Psoas muscle (tissue), 8 donors: ENCODE results near the gene PPP1R2C. TPM values are rescaled to one million over a fixed set of nuclear protein-coding genes. Genes with fewer than 3 reads are reported as not detected.

Experiments used
- ATAC-seq, 4 donors: fragments of 200-7000 bp; cut with Tn5 transposase; one replicate each; pipeline ENCODE4 v1.9.1; 2020; ENCODE audit warnings: moderate library complexity in 3 of 4, mild to moderate bottlenecking in 2 of 4
- DNase-seq, 2 donors: peaks; one replicate each; pipeline ENCODE4 v3.0.0-alpha.2; 2020
- H3K27ac ChIP-seq: fragments of 200-600 bp; one replicate; pipeline ENCODE4 v1.8.0; 2022
- H3K27me3 ChIP-seq, 3 donors: fragments of 200-600 bp in 1 of 3; one replicate each; pipeline versions ENCODE4 v1.6.1 to v1.8.0; 2013 to 2022; ENCODE audit warnings: low read length in 2 of 3, mild to moderate bottlenecking in 2 of 3, moderate library complexity in 1 of 3; ENCODE audit not compliant: insufficient read depth in 3 of 3
- H3K36me3 ChIP-seq, 2 donors: fragments of 200-600 bp in 1 of 2; one replicate each; pipeline versions ENCODE4 v1.6.1 to v1.8.0; 2013 to 2022; ENCODE audit warnings: low read depth in 1 of 2, mild to moderate bottlenecking in 1 of 2, moderate library complexity in 1 of 2; ENCODE audit not compliant: insufficient read depth in 1 of 2
- H3K4me1 ChIP-seq: fragments of 200-600 bp; one replicate; pipeline ENCODE4 v1.8.0; 2022
- H3K4me3 ChIP-seq: fragments of 200-600 bp; one replicate; pipeline ENCODE4 v1.8.0; 2022; ENCODE audit warnings: mild to moderate bottlenecking
- H3K9me3 ChIP-seq: fragments of 200-600 bp; one replicate; pipeline ENCODE4 v1.8.0; 2022
- WGBS, 3 donors: extraction: QIAGEN DNeasy Blood & Tissue Kit; methylation state at CpG; one replicate each; pipeline versions ENCODE4 v1.1.6 to v1.1.7; 2013; 5-methylcytosine and 5-hydroxymethylcytosine counted together
- intact Hi-C, 2 donors: fragments of 100-400 bp; cut with DNase I; formaldehyde crosslinking; loops; one replicate each; pipeline versions ENCODE4 v1.11.0 to v1.14.2; 2022
- polyA plus RNA-seq, 3 donors: library from polyadenylated mRNA; stranded (reverse); fragments of 200-250 nt; gene quantifications; one replicate each; pipeline ENCODE4 v1.2.3, GENCODE V29; 2013
- total RNA-seq, 4 donors: library from RNA; stranded (reverse); fragmentation: NEBNext Ultra II Directional in 2 of 4; extraction: Animal tissue kit (Norgen Biotek cat#: 25700) in 2 of 4; gene quantifications; one replicate each; pipeline versions ENCODE4 v1.2.1 to v1.2.4, GENCODE V29; 2021 to 2023
- TF ChIP-seq, protein P1 (sequence below): fragments of 200-600 bp; IDR thresholded peaks from one replicate; pipeline ENCODE4 v1.8.0; 2022; ENCODE audit warnings: antibody characterized with exemption
- donor health status: healthy with polysubstance abuse.
- donor health status: DM: no; HTN: no; CAD: no; lungs with moderate emphysema.
- donor health status: Bipolar disorder and iron deficiency.
- donor health status: healthy.
- donor health status: DM: yes; HTN: yes; CAD: no.
- donor health status: DM: no; HTN: no; CAD: no.
- donor health status: DM: no; HTN: no; CAD: no.
- donor health status: DM: yes; HTN: yes; CAD: no.

Gene PPP1R2C
- total and polyA plus RNA-seq, 7 donors: not detected

DNA sequence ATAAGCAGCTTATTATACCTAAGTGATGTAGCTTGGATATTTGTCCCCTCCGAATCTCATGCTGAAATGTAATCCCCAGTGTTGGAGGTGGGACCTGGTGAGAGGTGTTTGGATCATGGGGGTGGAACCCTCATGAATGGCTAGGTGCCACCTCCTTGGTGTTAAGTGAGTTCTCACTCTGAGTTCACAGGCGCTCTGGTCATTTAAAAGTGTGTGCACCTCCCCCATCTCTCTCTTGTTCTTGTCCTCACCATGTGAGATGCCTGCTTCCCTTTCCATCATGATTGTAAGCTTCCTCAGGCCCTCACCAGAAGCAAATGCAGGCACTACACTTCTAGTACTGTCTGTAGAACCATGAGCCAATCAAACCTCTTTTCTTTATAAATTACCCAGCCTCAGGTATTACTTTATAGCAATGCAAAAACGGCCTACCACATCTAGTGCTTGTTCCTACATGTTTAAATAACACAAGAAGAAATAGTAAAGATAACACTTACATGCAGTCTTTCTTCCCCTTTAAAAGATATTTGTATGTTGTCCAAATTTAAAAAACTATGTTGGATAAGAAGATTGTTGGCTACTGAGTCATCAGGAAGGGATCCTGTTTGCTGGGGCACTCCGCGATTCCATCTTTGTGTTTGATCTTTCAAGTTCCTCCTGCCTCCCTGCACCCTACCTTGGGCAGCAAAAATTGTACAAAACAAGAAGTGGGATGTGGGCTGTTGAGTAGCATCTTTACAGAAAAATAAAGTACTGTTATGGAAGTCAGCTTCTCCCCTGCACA lies 29.7 kb downstream of the PPP1R2C start:
- Histone ChIP-seq H3K4me1 (no peaks in the 10 kb centered on the region), H3K27ac (no peak overlapping the region), H3K27me3 (peaks cover 0 to 9% (median 0%) of the 10 kb centered on the region in 3 donors), H3K36me3 (no peaks in the 10 kb centered on the region), H3K4me3 (no peak overlapping the region), H3K9me3 (no peaks in the 10 kb centered on the region)
- intact Hi-C loops: no loop called here
- TF ChIP-seq, protein P1, sequence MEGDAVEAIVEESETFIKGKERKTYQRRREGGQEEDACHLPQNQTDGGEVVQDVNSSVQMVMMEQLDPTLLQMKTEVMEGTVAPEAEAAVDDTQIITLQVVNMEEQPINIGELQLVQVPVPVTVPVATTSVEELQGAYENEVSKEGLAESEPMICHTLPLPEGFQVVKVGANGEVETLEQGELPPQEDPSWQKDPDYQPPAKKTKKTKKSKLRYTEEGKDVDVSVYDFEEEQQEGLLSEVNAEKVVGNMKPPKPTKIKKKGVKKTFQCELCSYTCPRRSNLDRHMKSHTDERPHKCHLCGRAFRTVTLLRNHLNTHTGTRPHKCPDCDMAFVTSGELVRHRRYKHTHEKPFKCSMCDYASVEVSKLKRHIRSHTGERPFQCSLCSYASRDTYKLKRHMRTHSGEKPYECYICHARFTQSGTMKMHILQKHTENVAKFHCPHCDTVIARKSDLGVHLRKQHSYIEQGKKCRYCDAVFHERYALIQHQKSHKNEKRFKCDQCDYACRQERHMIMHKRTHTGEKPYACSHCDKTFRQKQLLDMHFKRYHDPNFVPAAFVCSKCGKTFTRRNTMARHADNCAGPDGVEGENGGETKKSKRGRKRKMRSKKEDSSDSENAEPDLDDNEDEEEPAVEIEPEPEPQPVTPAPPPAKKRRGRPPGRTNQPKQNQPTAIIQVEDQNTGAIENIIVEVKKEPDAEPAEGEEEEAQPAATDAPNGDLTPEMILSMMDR: no peak
- 61 to 76% (median 72%) methylated on average over 5 of the region's 5 CpGs for WGBS, 3 donors
- DNase-seq: no peak
- ATAC-seq: no peak

DNA sequence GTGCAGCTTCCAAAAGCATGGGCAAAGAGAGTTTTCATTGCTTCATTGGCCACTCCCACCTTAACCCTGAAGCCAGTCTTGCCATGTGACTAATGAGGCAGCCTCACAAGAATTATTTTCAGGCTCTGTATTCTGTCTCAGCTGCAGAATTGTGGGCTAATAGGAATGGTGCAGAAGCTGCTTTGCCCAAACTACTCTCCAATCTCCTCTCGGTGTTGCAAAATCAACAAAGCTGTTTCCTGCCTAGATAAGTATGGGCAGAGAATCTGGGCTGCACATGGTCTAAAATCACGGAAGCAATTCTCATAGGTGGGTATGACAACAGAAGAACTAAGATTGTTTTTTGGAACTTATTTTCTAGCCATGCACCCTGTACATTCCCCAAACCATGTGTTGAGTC lies 31.4 kb downstream of the PPP1R2C start:
- Histone ChIP-seq H3K36me3 (no peaks in the 10 kb centered on the region), H3K9me3 (no peaks in the 10 kb centered on the region), H3K27me3 (peaks cover 0 to 9% (median 0%) of the 10 kb centered on the region in 3 donors), H3K4me1 (no peaks in the 10 kb centered on the region), H3K4me3 (no peak overlapping the region), H3K27ac (no peak overlapping the region)
- DNase-seq: no peak
- intact Hi-C loops: no loop called here
- TF ChIP-seq, protein P1: no peak
- 34 to 63% (median 49%) methylated on average over 2 of the region's 2 CpGs for WGBS, 3 donors
- no peak for ATAC-seq

DNA sequence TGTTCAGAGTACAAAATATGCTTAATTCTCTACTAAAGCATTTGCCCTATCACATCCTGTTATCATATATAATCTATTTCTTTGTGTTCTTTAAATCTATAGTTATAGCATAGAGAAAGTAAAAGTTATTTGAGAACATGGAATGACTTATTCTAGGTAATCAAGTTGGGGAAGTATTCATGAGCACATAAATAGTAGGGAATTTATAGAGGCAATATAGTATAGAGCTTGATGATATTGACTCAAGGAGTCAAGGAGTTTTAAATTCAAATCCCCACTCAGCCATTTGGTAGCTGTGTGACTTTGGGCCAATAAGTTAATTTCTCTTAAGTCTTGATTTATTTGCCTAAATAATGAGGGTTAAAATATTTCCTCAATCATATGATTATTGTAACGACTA lies 37.5 kb downstream of the PPP1R2C start:
- DNase-seq (no peak), ATAC-seq (no peak)
- WGBS, 3 donors: 74 to 96% (median 90%) methylated on average over 1 of the region's 1 CpG
- Histone ChIP-seq H3K36me3 (no peaks in the 10 kb centered on the region), H3K27ac (no peak overlapping the region), H3K9me3 (no peaks in the 10 kb centered on the region), H3K4me3 (no peak overlapping the region), H3K27me3 (no peaks in the 10 kb centered on the region), H3K4me1 (no peaks in the 10 kb centered on the region)
- intact Hi-C loops: no loop called here
- TF ChIP-seq, protein P1: no peak

DNA sequence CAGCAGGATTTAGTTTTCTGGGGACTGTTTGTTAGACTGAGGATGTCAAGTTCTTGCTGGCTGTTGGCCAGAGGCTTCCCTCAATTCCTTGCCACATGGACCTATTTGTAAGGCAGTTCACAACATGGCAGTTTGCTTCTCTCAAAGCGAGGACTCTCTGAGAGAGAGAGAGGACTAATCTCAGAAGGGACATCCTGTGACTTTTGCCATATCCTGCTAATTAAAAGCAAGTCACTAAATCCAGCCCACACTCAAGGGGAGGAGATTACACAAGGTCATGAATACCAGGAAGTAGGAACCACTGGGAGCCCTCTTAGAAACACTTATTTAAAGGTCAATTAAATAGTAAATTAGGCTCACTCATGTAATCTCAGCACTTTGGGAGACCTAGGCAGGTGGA lies 38.2 kb downstream of the PPP1R2C start:
- Histone ChIP-seq H3K9me3 (no peaks in the 10 kb centered on the region), H3K27ac (no peak overlapping the region), H3K4me1 (no peaks in the 10 kb centered on the region), H3K27me3 (no peaks in the 10 kb centered on the region), H3K36me3 (no peaks in the 10 kb centered on the region), H3K4me3 (no peak overlapping the region)
- intact Hi-C loops: no loop called here
- TF ChIP-seq, protein P1: no peak
- WGBS, 3 donors: 48 to 79% (median 65%) methylated on average over 1 of the region's 1 CpG
- DNase-seq: no peak
- ATAC-seq: no peak

DNA sequence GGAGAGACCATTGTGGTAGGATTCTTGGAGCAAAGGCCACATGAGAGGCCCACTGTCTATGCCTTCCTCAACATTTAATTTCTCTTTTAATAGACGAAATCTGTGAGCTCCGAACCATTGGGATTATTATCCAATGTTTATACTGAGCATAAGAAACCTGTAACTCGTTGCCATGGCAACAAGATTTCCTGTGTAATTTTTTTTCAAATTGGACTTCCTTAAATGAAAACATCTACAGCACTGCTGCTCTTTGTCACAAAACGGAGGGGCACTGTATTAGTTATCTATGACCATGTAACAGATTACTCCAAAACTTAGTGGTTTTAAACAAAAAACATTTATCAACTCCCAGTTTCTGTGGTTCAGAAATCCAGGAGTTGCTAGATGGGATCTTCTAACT lies 38.7 kb downstream of the PPP1R2C start:
- no peak overlapping the region for H3K4me3 ChIP-seq
- DNase-seq (no peak), ATAC-seq (no peak)
- intact Hi-C loops: no loop called here
- TF ChIP-seq, protein P1: no peak
- 47 to 53% (median 49%) methylated on average over 4 of the region's 4 CpGs for WGBS, 3 donors
- no peaks in the 10 kb centered on the region for H3K27me3 ChIP-seq
- no peak overlapping the region for H3K27ac ChIP-seq
- no peaks in the 10 kb centered on the region for H3K36me3 ChIP-seq
- no peaks in the 10 kb centered on the region for H3K9me3 ChIP-seq
- H3K4me1 ChIP-seq: no peaks in the 10 kb centered on the region
